HG03097 (cell line): ENCODE measurements around the gene ZGLP1.
A peak's percentile ranks its signal among the peaks of the same experiment; 100 is the strongest.
"Not testable (repeated sequence)": the region's sequence is repeated elsewhere in the genome, so short reads cannot be mapped to it uniquely, and the experiment has no call there.

Source experiments
- ATAC-seq: cut with Tn5 transposase; IDR thresholded peaks from one replicate; pipeline ENCODE4 v1.9.1; 2021; ENCODE audit not compliant: unreplicated experiment, low FRiP score

The ZGLP1 gene

GRCh38 chr19:10309423-10309822 is at the start of gene ZGLP1:
Gene ZGLP1 (minus strand): TSS chr19:10309815.
- ATAC-seq = no peak

GRCh38 chr19:10356431-10356830 is 46.8 kb upstream of the ZGLP1 start:
- ATAC-seq = no peak

GRCh38 chr19:10353793-10354391 is 44.3 kb upstream of the ZGLP1 start:
- no peak for ATAC-seq

GRCh38 chr19:10352764-10353671 is 43.4 kb upstream of the ZGLP1 start:
- no peak for ATAC-seq

GRCh38 chr19:10346509-10346908 is 36.9 kb upstream of the ZGLP1 start:
- ATAC-seq = no peak

- ATAC-seq = no peak
These were observed 35.2 kb upstream of the ZGLP1 start for GRCh38 chr19:10344780-10345179.

GRCh38 chr19:10343495-10343894 is 33.9 kb upstream of the ZGLP1 start:
- ATAC-seq = no peak

GRCh38 chr19:10339977-10340376 is 30.4 kb upstream of the ZGLP1 start:
- no peak for ATAC-seq

- ATAC-seq = peak; percentile 53
These were observed 29.9 kb upstream of the ZGLP1 start, which contains the start of gene ICAM3 for GRCh38 chr19:10339380-10339960. Gene ICAM3 (minus strand): TSS chr19:10339624. CDS start chr19:10339614, 10 bp downstream.

- no peak for ATAC-seq
These were observed 29.3 kb upstream of the ZGLP1 start for GRCh38 chr19:10338940-10339339.

- ATAC-seq = not testable (repeated sequence)
These were observed 27.1 kb upstream of the ZGLP1 start for GRCh38 chr19:10336725-10337124.

- ATAC-seq = no peak
These were observed 25.9 kb upstream of the ZGLP1 start for GRCh38 chr19:10335352-10335985.

GRCh38 chr19:10334588-10335351 is 25.2 kb upstream of the ZGLP1 start:
- no peak for ATAC-seq

- ATAC-seq = peak; percentile 9
These were observed 24.4 kb upstream of the ZGLP1 start for GRCh38 chr19:10333758-10334587.

GRCh38 chr19:10332965-10333757 is 23.5 kb upstream of the ZGLP1 start, which contains the start of gene RAVER1:
Gene RAVER1 (minus strand): TSS chr19:10333529. CDS start chr19:10333507, 22 bp downstream.
- peak; percentile 77 for ATAC-seq

GRCh38 chr19:10332158-10332964 is 22.7 kb upstream of the ZGLP1 start:
- ATAC-seq = peak; percentile 11

- no peak for ATAC-seq
These were observed 19.9 kb upstream of the ZGLP1 start for GRCh38 chr19:10329555-10329954.
